Epithelial cell of proximal tubule (primary cell): Measurements from ENCODE around the gene CMBL. TPM values are rescaled to one million over a fixed set of nuclear protein-coding genes. Genes with fewer than 3 reads are reported as not detected.

Source experiments
- DNase-seq: peaks from one replicate; pipeline ENCODE4 v3.0.0-alpha.2; 2011; ENCODE audit warnings: low read depth
- H3K4me3 ChIP-seq: 2 replicates; pipeline ENCODE4 v1.5.1; 2011; ENCODE audit warnings: low read depth, mild to moderate bottlenecking, low read length
- total RNA-seq: library from RNA; depleted of rRNA; stranded (reverse); fragments of >200 nt; gene quantifications from 2 replicates; pipeline ENCODE4 v1.2.3, GENCODE V29; 2015
- TF ChIP-seq, protein P1 (sequence below): conservative IDR thresholded peaks from 2 replicates; pipeline ENCODE4 v1.5.1; 2012; ENCODE audit warnings: low read depth, mild to moderate bottlenecking, low read length

Gene CMBL
- total RNA-seq, result 2.2 and 3.0 TPM in 2 replicates

DNA sequence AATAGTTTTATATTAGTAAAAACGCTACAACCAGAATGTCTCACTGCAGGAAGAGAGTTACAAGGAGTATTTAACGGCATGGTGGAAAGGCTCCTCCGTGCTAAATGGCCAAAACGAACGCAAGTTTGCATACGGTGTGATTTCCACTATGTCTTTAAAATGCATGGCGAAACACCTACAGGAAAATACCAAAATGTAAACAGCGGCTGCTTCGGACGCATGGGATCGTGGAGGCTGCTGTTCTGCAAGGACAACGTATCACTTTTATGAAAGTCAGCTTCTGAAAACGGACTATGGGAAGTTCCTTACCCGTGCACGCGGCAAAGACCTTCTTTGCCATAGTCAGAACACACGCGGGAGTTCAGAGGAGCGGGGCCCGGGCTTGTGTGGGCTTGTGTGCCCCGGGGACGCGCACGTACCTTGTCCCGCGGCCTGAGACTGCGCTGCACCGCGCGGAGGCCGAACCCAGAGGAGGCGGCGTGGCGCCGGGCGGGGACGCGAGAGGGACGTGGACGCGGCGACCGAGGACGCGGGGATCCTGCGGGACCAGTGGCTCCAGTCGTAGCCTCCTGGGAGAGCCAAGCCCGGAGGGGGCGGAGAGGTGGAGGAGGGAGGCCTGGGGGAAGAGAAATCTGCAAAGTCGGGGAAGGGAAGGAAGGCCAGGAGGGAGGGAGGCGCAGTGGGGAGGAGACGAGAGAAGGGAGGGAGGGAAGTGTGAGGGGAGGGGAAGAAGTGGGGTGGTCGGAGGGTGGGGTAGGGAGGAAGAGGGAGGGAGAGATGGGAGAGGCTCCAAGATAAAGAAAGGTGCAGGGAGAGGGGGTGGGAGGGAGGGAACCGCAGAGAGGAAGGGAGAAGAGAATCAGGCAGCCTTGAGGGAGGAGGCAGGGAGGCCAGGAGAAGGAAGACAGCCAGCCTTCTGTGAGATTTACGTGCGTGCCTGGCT lies at the start of gene CMBL:
CMBL (minus strand) TSS at position 697 of the 943 bp plus-strand sequence. CDS start 17,140 bp downstream, outside the sequence.
- TF ChIP-seq, protein P1, sequence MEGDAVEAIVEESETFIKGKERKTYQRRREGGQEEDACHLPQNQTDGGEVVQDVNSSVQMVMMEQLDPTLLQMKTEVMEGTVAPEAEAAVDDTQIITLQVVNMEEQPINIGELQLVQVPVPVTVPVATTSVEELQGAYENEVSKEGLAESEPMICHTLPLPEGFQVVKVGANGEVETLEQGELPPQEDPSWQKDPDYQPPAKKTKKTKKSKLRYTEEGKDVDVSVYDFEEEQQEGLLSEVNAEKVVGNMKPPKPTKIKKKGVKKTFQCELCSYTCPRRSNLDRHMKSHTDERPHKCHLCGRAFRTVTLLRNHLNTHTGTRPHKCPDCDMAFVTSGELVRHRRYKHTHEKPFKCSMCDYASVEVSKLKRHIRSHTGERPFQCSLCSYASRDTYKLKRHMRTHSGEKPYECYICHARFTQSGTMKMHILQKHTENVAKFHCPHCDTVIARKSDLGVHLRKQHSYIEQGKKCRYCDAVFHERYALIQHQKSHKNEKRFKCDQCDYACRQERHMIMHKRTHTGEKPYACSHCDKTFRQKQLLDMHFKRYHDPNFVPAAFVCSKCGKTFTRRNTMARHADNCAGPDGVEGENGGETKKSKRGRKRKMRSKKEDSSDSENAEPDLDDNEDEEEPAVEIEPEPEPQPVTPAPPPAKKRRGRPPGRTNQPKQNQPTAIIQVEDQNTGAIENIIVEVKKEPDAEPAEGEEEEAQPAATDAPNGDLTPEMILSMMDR, result no peak
- no peak for DNase-seq
- peak within 1 kb of the TSS; percentile 78 for H3K4me3 ChIP-seq

DNA sequence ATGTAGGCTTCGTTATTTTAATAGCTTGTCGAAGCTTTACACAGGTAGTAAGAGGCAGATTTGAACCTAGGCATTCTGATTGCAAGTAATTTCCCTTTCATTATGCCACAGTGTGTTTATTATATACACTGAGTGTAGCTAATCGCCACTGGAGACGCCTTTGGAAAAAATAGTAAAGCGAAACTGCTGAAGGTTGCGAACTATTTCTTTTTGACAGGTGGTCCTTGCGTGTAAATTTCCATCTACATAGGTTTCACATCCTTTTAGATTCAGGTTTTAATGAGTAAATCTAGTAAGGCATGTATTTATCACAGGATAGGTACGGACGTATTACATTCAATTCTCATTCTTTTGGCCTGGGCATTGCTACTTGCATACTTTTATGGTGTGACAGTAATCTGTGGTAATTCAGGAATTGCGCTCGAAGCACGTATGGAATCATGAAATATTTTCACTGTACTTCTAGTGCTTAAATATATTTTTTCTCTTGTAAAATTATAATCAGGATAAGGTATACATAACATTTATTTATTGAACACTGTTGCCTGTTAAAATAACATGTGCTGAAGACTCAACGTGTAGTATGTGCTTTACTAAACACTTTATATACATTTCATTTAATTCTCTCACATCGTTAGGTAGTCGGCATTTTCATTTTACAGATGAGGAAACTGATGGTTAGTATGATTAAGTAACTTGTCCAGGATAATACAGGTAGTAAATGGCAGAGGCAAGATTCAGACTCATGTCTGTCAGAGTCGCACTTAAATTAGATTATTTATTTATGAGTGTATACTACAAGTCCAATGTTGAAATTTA lies 47.6 kb upstream of the CMBL start:
- DNase-seq, result no peak
- TF ChIP-seq, protein P1, result no peak
- peak overlapping the region; percentile 70 for H3K4me3 ChIP-seq

- TF ChIP-seq, protein P1, result no peak
- no peak for DNase-seq
- H3K4me3 ChIP-seq, result peak overlapping the region; percentile 70
Observed at GRCh38 chr5:10354048-10354872, 46.6 kb upstream of the CMBL start.

DNA sequence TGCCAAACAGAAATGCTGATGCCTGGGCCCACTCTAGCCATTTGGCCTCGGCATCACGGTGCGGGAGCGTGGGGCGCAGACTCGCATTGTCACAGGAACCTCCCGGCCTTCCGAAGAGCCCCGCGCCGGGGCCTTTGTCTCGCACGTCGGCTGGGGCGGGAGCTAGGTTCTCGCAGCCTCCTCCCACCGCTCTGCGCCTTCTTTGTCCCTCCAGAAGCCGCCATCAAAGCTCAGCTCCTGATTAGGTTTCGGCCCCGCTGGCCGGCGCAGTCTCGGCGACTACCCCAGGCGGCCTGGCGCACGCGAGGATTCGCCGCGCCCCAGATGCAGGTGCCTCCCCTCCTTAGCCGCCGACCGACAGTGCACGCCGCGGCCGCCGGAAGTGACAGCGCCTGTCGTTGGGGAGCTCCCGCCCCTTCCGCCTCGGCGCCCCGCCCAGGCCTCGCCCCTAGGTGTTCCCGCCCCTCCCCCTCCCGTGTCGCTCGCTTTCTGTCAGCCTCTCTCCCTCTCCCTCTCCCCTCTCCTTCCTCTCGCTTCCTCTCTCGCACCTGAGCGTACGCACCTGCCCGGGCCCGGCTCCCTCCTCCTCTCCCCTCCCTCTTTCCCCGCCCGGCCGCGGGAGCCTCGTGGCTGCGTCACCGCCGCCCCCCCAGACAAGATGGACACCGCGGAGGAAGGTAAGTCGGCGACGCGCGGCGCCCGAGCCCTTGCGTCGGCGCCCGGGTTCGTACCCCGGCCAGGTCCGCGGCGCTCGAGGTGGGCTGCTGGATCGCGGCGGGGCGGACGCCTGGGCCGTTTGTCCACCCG lies 45.7 kb upstream of the CMBL start, which contains the start of gene MARCHF6:
MARCHF6 (plus strand) TSS at position 455 of the 807 bp plus-strand sequence; CDS start at position 659, 204 bp downstream.
- H3K4me3 ChIP-seq, result peak within 1 kb of the TSS; percentile 70
- TF ChIP-seq, protein P1, result no peak
- no peak for DNase-seq

- DNase-seq, result no peak
- TF ChIP-seq, protein P1, result no peak
- peak overlapping the region; percentile 70 for H3K4me3 ChIP-seq
Observed at GRCh38 chr5:10352430-10353240, 44.9 kb upstream of the CMBL start.
